Measurements from ENCODE around the gene ARRB2.

ARRB2 gene

GRCh38 chr17:4764595-4764994 is 54.2 kb downstream of the ARRB2 start:
- no peak for DNase-seq (ENCODE audit: low spot score)

GRCh38 chr17:4766201-4766600 is 55.8 kb downstream of the ARRB2 start:
- DNase-seq (ENCODE audit: low spot score): no peak

- DNase-seq (ENCODE audit: low spot score): no peak
Measured at GRCh38 chr17:4766723-4767122, 56.3 kb downstream of the ARRB2 start.

GRCh38 chr17:4768298-4768697 is 57.9 kb downstream of the ARRB2 start:
- no peak for DNase-seq (ENCODE audit: low spot score)

- peak; percentile 64 for DNase-seq (ENCODE audit: low spot score)
Measured at GRCh38 chr17:4769628-4770027, 59.2 kb downstream of the ARRB2 start.

Data from AG08395 (cell line).